IPS-20b (cell line): ENCODE measurements around the gene RHPN2.
"Not testable (repeated sequence)": the region's sequence is repeated elsewhere in the genome, so short reads cannot be mapped to it uniquely, and the experiment has no call there.

Experiments used
- H3K27ac ChIP-seq: one replicate; pipeline ENCODE4 v1.5.1; 2013; ENCODE audit warnings: low read length
- H3K27me3 ChIP-seq: 2 replicates; pipeline ENCODE4 v1.6.1; 2013; ENCODE audit warnings: mild to moderate bottlenecking, low read length, inconsistent platforms; ENCODE audit not compliant: insufficient read depth
- H3K36me3 ChIP-seq: 2 replicates; pipeline ENCODE4 v1.6.1; 2013; ENCODE audit warnings: low read depth, mild to moderate bottlenecking, inconsistent platforms, low read length, moderate library complexity; ENCODE audit not compliant: insufficient read depth
- H3K4me1 ChIP-seq: 2 replicates; pipeline ENCODE4 v1.6.1; 2013; ENCODE audit warnings: mild to moderate bottlenecking, control low read depth, inconsistent platforms, low read length, moderate library complexity; ENCODE audit not compliant: insufficient read depth
- H3K4me3 ChIP-seq: 2 replicates; pipeline ENCODE4 v1.5.1; 2013; ENCODE audit warnings: mild to moderate bottlenecking, low read length, inconsistent platforms
- H3K9ac ChIP-seq: 2 replicates; pipeline ENCODE4 v1.6.1; 2013; ENCODE audit warnings: low read depth, mild to moderate bottlenecking, inconsistent platforms, low read length, moderate library complexity
- H3K9me3 ChIP-seq: 2 replicates; pipeline ENCODE4 v1.6.1; 2013; ENCODE audit warnings: mild to moderate bottlenecking, low read depth, low read length, inconsistent platforms; ENCODE audit not compliant: insufficient read depth

Gene RHPN2

GRCh38 chr19:33024398-33024797 is 40.3 kb downstream of the RHPN2 start:
- no peak overlapping the region for H3K27ac ChIP-seq

GRCh38 chr19:33022472-33023116 is 42.1 kb downstream of the RHPN2 start:
- Histone ChIP-seq H3K27ac (peak overlapping the region; percentile 72), H3K27me3 (no peaks in the 10 kb centered on the region), H3K36me3 (peaks cover 18% of the 10 kb centered on the region; the same call in 1 of the 2 replicates), H3K4me3 (peak overlapping the region; percentile 54; the same call in 1 of the 2 replicates), H3K4me1 (peaks cover 10% of the 10 kb centered on the region; the same call in 1 of the 2 replicates), H3K9ac (peak overlapping the region; percentile 60; the same call in 1 of the 2 replicates), H3K9me3 (no peaks in the 10 kb centered on the region)

More at GRCh38 chr19:33024398-33024797, 40.3 kb downstream of the RHPN2 start:
- H3K36me3 ChIP-seq = peaks cover 18% of the 10 kb centered on the region; the same call in 1 of the 2 replicates
- H3K4me1 ChIP-seq = peaks cover 10% of the 10 kb centered on the region; the same call in 1 of the 2 replicates
- H3K9me3 ChIP-seq = peaks cover 2% of the 10 kb centered on the region; the same call in 1 of the 2 replicates
- H3K4me3 ChIP-seq = no peak overlapping the region
- no peaks in the 10 kb centered on the region for H3K27me3 ChIP-seq
- no peak overlapping the region for H3K9ac ChIP-seq

GRCh38 chr19:33010891-33011290 is 53.8 kb downstream of the RHPN2 start:
- not testable (repeated sequence) for H3K4me1 ChIP-seq, H3K4me3 ChIP-seq, H3K27ac ChIP-seq, H3K27me3 ChIP-seq, H3K9me3 ChIP-seq, H3K9ac ChIP-seq
- H3K36me3 ChIP-seq = peaks cover 44% of the 10 kb centered on the region

- Histone ChIP-seq H3K9me3 (no peaks in the 10 kb centered on the region), H3K27ac (no peak overlapping the region), H3K4me1 (no peaks in the 10 kb centered on the region), H3K27me3 (no peaks in the 10 kb centered on the region), H3K4me3 (no peak overlapping the region), H3K9ac (no peak overlapping the region), H3K36me3 (peaks cover 44% of the 10 kb centered on the region)
Observed at GRCh38 chr19:33008738-33009137, 56.0 kb downstream of the RHPN2 start.

GRCh38 chr19:33005440-33005839 is 59.2 kb downstream of the RHPN2 start:
- H3K27me3 ChIP-seq = no peaks in the 10 kb centered on the region
- no peak overlapping the region for H3K4me3 ChIP-seq
- H3K9ac ChIP-seq = no peak overlapping the region
- no peaks in the 10 kb centered on the region for H3K4me1 ChIP-seq
- no peaks in the 10 kb centered on the region for H3K9me3 ChIP-seq
- peaks cover 45% of the 10 kb centered on the region for H3K36me3 ChIP-seq
- no peak overlapping the region for H3K27ac ChIP-seq

GRCh38 chr19:33003424-33004024 is 61.2 kb downstream of the RHPN2 start:
- not testable (repeated sequence) for H3K9me3 ChIP-seq, H3K27me3 ChIP-seq, H3K4me1 ChIP-seq, H3K9ac ChIP-seq, H3K4me3 ChIP-seq, H3K27ac ChIP-seq
- peaks cover 46% of the 10 kb centered on the region for H3K36me3 ChIP-seq

- not testable (repeated sequence) for H3K9ac ChIP-seq, H3K4me1 ChIP-seq, H3K27ac ChIP-seq, H3K27me3 ChIP-seq, H3K9me3 ChIP-seq, H3K4me3 ChIP-seq
- H3K36me3 ChIP-seq = peaks cover 45% of the 10 kb centered on the region
Observed at GRCh38 chr19:33002126-33002865, 62.4 kb downstream of the RHPN2 start.

- Histone ChIP-seq H3K9ac (no peak overlapping the region), H3K36me3 (peaks cover 47% of the 10 kb centered on the region), H3K27ac (no peak overlapping the region), H3K27me3 (no peaks in the 10 kb centered on the region), H3K4me1 (no peaks in the 10 kb centered on the region), H3K9me3 (no peaks in the 10 kb centered on the region), H3K4me3 (no peak overlapping the region)
Observed at GRCh38 chr19:33000910-33001309, 63.8 kb downstream of the RHPN2 start.

GRCh38 chr19:33000510-33000909 is 64.2 kb downstream of the RHPN2 start:
- H3K36me3 ChIP-seq = peaks cover 47% of the 10 kb centered on the region
- no peaks in the 10 kb centered on the region for H3K4me1 ChIP-seq
- no peak overlapping the region for H3K4me3 ChIP-seq

GRCh38 chr19:32998722-32999121 is 66.0 kb downstream of the RHPN2 start:
- Histone ChIP-seq H3K27me3 (no peaks in the 10 kb centered on the region), H3K9ac (no peak overlapping the region), H3K9me3 (no peaks in the 10 kb centered on the region), H3K27ac (no peak overlapping the region), H3K4me1 (no peaks in the 10 kb centered on the region), H3K4me3 (no peak overlapping the region), H3K36me3 (peaks cover 60% of the 10 kb centered on the region)

More at GRCh38 chr19:33000510-33000909, 64.2 kb downstream of the RHPN2 start:
- Histone ChIP-seq H3K27me3 (no peaks in the 10 kb centered on the region), H3K9ac (no peak overlapping the region), H3K27ac (no peak overlapping the region), H3K9me3 (no peaks in the 10 kb centered on the region)

GRCh38 chr19:32997716-32998355 is 66.9 kb downstream of the RHPN2 start:
- Histone ChIP-seq H3K4me3 (no peak overlapping the region), H3K27me3 (no peaks in the 10 kb centered on the region), H3K4me1 (no peaks in the 10 kb centered on the region), H3K36me3 (peaks cover 62% of the 10 kb centered on the region), H3K9me3 (no peaks in the 10 kb centered on the region), H3K9ac (no peak overlapping the region), H3K27ac (no peak overlapping the region)
